ENCODE data around the gene PRKCE. TPM values are rescaled to one million over a fixed set of nuclear protein-coding genes. Genes with fewer than 3 reads are reported as not detected.

PRKCE gene
- total and polyA plus RNA-seq, 2 of the 8 experiments (the other 6 are each of a cell fraction or from before 2014, with no cell fraction given) = 0.54 to 2.1 TPM

GRCh38 chr2:45942237-45942738 lies 290.8 kb downstream of the PRKCE start (continued):
- no peak for TF ChIP-seq E2F6 (IDR thresholded peaks at IDR 0.05)
- TF ChIP-seq CHD1 (IDR thresholded peaks at IDR 0.05; ENCODE audit: low read depth, low read length) = no peak
- no peak for TF ChIP-seq HDAC6 (IDR thresholded peaks at IDR 0.05; ENCODE audit: low read depth, low read length)
- no peak for TF ChIP-seq SIX5 (IDR thresholded peaks at IDR 0.05; ENCODE audit: low read depth, low read length)
- no peak for TF ChIP-seq EP300 (IDR thresholded peaks at IDR 0.05; ENCODE audit: borderline replicate concordance in 1 of 2, low read depth in 2 of 2, low read length in 2 of 2)
- no peak for TF ChIP-seq BRCA1 (IDR thresholded peaks at IDR 0.05; ENCODE audit: low read depth, low read length)
